AG09309 (cell line): ENCODE results near the gene PLD1.

Source experiments
- DNase-seq: peaks from one replicate; pipeline ENCODE4 v3.0.0-alpha.2; 2010; ENCODE audit warnings: low read depth
- H3K4me3 ChIP-seq: 2 replicates; pipeline ENCODE4 v1.5.1; 2011; ENCODE audit warnings: mild to moderate bottlenecking, low read depth, low read length, moderate library complexity; ENCODE audit not compliant: control insufficient read depth
- TF ChIP-seq, protein P1 (sequence below): IDR thresholded peaks from 2 replicates; pipeline ENCODE4 v1.5.1; 2011; ENCODE audit warnings: mild to moderate bottlenecking, low read depth, low read length, inconsistent platforms; ENCODE audit not compliant: insufficient read depth, control insufficient read depth; ENCODE audit errors: missing control alignments

PLD1 gene

DNA sequence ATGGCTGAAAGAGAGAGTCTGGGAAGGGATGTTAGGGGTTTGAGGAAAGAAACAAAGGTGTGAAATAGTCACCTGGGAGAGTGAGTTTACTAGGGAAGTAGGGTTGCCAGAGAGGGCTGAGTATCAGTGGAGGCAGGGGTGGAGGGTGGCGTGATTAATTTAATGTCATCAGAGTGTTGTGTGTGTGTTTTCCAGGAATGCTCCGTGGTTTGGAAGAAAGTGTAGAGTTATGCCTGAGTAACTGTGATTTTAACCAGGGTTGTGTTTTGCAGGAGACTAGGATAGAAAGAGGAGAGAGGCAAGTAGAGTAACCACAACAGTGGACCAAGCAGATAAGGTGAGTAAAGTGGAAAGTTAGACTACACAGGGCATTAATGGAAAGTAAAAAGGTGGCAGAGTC is 27.2 kb downstream of the PLD1 start:
- no peak overlapping the region for H3K4me3 ChIP-seq
- no peak for DNase-seq
- TF ChIP-seq, protein P1, sequence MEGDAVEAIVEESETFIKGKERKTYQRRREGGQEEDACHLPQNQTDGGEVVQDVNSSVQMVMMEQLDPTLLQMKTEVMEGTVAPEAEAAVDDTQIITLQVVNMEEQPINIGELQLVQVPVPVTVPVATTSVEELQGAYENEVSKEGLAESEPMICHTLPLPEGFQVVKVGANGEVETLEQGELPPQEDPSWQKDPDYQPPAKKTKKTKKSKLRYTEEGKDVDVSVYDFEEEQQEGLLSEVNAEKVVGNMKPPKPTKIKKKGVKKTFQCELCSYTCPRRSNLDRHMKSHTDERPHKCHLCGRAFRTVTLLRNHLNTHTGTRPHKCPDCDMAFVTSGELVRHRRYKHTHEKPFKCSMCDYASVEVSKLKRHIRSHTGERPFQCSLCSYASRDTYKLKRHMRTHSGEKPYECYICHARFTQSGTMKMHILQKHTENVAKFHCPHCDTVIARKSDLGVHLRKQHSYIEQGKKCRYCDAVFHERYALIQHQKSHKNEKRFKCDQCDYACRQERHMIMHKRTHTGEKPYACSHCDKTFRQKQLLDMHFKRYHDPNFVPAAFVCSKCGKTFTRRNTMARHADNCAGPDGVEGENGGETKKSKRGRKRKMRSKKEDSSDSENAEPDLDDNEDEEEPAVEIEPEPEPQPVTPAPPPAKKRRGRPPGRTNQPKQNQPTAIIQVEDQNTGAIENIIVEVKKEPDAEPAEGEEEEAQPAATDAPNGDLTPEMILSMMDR: no peak

DNA sequence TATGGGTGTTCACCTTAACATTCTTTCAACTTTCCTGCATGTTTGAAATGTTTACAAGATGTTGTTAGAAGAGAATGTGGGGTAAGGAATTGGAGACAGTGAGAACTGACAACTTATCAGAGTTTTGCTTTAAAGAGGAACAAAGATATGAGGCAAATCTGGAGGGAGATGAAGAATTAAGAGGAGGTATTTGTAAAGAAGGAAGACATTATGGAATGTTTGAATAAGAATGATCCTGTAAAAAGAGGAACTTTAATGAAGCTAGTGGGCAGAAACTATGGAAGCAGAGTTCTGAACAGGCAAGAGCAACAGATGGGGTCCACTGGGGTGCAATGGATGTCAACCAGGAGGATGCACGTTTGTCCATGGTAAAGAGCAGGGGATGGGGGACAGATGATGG is 27.7 kb downstream of the PLD1 start:
- TF ChIP-seq, protein P1: no peak
- DNase-seq: no peak
- H3K4me3 ChIP-seq: no peak overlapping the region

DNA sequence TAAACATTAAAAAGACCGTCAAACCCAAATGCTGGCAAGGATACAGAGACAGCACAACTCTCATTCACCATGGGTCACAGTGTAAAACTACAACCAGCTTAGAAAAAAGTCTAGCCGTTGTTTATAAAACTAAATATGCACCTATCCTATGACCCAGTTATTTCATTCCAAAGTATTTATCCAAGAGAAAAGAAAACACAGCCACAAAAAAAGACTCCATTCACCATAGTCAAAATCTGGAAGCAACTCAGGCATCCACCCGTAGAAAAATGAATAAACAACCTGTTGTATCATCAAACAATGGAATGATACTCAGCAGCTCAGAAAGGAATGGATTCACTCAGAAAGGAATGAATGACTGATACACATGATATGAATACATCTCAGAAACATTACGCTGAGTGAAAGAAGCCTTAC is 28.6 kb downstream of the PLD1 start:
- H3K4me3 ChIP-seq: no peak overlapping the region
- TF ChIP-seq, protein P1: no peak
- DNase-seq: no peak

DNA sequence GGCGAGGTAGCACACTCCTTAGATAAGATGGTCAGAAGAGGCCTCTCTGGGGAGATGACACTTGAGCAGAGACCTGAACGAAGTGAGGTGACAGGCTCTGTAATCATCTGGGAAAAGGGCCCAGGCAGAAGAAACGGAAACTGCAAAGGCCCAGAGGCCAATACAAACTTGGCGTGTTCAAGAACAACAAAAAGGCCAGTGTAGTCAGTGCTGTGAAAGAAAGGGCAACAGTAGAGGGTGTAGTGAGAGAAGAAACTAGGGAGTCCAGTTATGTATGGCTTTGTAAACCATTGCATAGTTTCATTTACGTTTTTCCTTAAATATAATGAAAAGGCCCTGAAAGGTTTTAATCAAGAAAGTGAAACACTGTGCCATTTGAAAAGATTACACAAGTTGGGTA is 31.8 kb downstream of the PLD1 start:
- H3K4me3 ChIP-seq: no peak overlapping the region
- no peak for DNase-seq
- TF ChIP-seq, protein P1: no peak

GRCh38 chr3:171777596-171777995 is 32.7 kb downstream of the PLD1 start:
- no peak overlapping the region for H3K4me3 ChIP-seq
- TF ChIP-seq, protein P1: no peak
- DNase-seq: no peak

DNA sequence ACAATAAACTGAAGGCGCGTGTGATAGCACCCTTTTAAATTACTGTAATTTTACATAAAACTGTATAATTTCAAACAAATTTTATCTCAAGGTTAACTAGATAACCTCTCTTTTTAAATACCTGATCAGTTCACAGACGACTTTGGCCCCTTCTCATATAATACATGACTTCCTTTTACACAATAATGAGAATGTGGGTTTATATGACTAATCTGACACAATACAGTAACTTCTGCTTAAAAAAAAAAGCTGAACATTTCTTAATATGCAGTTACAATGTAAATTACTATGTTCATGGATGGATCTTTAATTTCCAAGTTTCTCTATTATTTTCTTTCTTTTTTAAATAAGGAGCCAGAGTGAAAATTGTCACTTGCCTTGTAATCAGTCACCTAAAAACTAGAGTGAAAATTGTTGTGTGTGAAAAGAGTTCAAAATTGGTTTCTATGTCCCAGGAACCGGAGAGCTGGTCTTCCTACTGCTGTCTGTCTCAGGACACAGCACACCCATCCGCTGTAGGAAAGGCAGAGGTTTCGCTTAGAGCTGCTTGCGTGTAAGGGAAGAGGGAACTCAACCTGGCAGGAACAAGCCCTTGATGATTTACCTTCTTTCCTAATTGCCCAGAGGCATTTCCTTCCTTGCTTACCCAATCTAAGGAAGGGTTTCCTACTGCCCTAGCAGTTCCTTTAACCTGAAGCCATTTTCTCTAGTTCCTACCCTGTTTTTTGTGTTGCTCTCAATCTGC is 33.3 kb downstream of the PLD1 start:
- no peak overlapping the region for H3K4me3 ChIP-seq
- TF ChIP-seq, protein P1: no peak
- no peak for DNase-seq

DNA sequence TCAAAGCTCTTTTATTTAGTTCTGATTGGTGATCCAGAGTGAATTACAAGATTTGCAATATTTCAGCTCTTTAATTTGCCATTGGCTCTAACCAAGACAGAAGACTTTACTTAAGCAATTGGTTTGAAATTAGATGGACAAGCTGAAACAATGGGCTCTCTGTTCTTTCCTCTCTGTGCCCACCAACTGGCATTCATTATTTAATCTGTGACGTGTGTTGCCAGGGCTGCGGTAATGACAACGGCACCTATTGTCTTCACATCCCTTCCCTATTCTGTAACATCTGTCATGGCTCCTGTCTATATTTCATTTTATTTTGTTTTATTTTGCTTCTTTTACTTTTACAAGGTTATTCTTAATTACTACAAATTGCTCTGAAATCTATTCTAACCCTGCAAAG is 33.9 kb downstream of the PLD1 start:
- no peak for DNase-seq
- TF ChIP-seq, protein P1: no peak
- no peak overlapping the region for H3K4me3 ChIP-seq
